IMR-90 (cell line): ENCODE results near the gene THRB. TPM values are rescaled to one million over a fixed set of nuclear protein-coding genes. Genes with fewer than 3 reads are reported as not detected.
A peak's percentile ranks its signal among the peaks of the same experiment; 100 is the strongest.

Source experiments
- ATAC-seq: fragments of 200-7000 bp; cut with Tn5 transposase; 2 replicates; pipeline ENCODE4 v1.9.1; 2020; ENCODE audit warnings: low read depth, mild to moderate bottlenecking, moderate library complexity
- BruUV-seq: library from RNA; stranded (reverse); fragments of 400-500 nt; replicated peaks from 2 replicates; lab custom pipeline; 2021; lab: Mats Ljungman, UMichigan
- CTCF ChIA-PET: fragments of 300-600 bp; formaldehyde crosslinking; extraction: SDS; loops from one replicate; lab custom pipeline; 2021; ENCODE audit warnings: antibody characterized with exemption; lab: Yijun Ruan, JAX
- POLR2A ChIA-PET: fragments of 300-600 bp; sonication (Branson Sonifier 250); formaldehyde crosslinking; loops from one replicate; lab custom pipeline; 2022; ENCODE audit warnings: antibody characterized with exemption; ENCODE audit not compliant: unreplicated experiment; lab: Charles Lee
- DNase-seq: peaks from one replicate; pipeline ENCODE4 v3.0.0; 2013
- H2AFZ ChIP-seq: replicated peaks from 2 replicates; pipeline ENCODE3; 2013; ENCODE audit warnings: low read length, mild to moderate bottlenecking; ENCODE audit not compliant: poor library complexity
- H2AK5ac ChIP-seq: 2 replicates; pipeline ENCODE4 v1.6.1; 2013; ENCODE audit warnings: low read depth, low read length, inconsistent platforms
- H2AK9ac ChIP-seq: replicated peaks from 2 replicates; pipeline ENCODE3; 2013; ENCODE audit warnings: mild to moderate bottlenecking, low read depth, low read length, moderate library complexity; ENCODE audit not compliant: poor library complexity
- H2BK120ac ChIP-seq: 2 replicates; pipeline ENCODE4 v1.6.1; 2013; ENCODE audit warnings: low read depth, low read length, inconsistent platforms
- H2BK15ac ChIP-seq: 3 replicates; pipeline ENCODE4 v1.6.1; 2013; ENCODE audit warnings: low read depth, low read length, inconsistent platforms
- H2BK20ac ChIP-seq: 2 replicates; pipeline ENCODE4 v1.6.1; 2013; ENCODE audit warnings: low read depth, mild to moderate bottlenecking, inconsistent platforms, low read length, moderate library complexity
- H2BK5ac ChIP-seq: 2 replicates; pipeline ENCODE4 v1.6.1; 2013; ENCODE audit warnings: mild to moderate bottlenecking, low read depth, low read length, inconsistent platforms; ENCODE audit not compliant: poor library complexity, severe bottlenecking
- H3K14ac ChIP-seq: replicated peaks from 2 replicates; pipeline ENCODE4 v1.6.1; 2013; ENCODE audit warnings: low read depth, low read length, inconsistent platforms
- H3K18ac ChIP-seq: 2 replicates; pipeline ENCODE4 v1.6.1; 2013; ENCODE audit warnings: low read depth, low read length, control low read depth
- H3K23ac ChIP-seq: 2 replicates; pipeline ENCODE4 v1.6.1; 2013; ENCODE audit warnings: low read depth, low read length, inconsistent platforms
- H3K27ac ChIP-seq: 2 replicates; pipeline ENCODE4 v1.5.1; 2013; ENCODE audit warnings: mild to moderate bottlenecking, control low read depth, low read length; ENCODE audit not compliant: insufficient read depth
- H3K27me3 ChIP-seq: 2 replicates; pipeline ENCODE4 v1.6.1; 2013; ENCODE audit warnings: low read length; ENCODE audit not compliant: control insufficient read depth, insufficient read depth
- H3K36me3 ChIP-seq: 2 replicates; pipeline ENCODE4 v1.6.1; 2013; ENCODE audit warnings: low read length, mixed read lengths; ENCODE audit not compliant: control insufficient read depth, insufficient read depth
- H3K4ac ChIP-seq: 2 replicates; pipeline ENCODE4 v1.6.1; 2013; ENCODE audit warnings: low read depth, low read length, inconsistent platforms
- H3K4me1 ChIP-seq: 2 replicates; pipeline ENCODE4 v1.6.1; 2013; ENCODE audit warnings: low read length, mixed read lengths; ENCODE audit not compliant: control insufficient read depth, insufficient read depth
- H3K4me2 ChIP-seq: 2 replicates; pipeline ENCODE4 v1.6.1; 2013; ENCODE audit warnings: low read depth, mild to moderate bottlenecking, control low read depth, low read length, moderate library complexity
- H3K4me3 ChIP-seq: 2 replicates; pipeline ENCODE4 v1.5.1; 2013; ENCODE audit warnings: low read depth, mild to moderate bottlenecking, control low read depth, low read length, moderate library complexity; ENCODE audit not compliant: insufficient read depth
- H3K56ac ChIP-seq: 2 replicates; pipeline ENCODE4 v1.6.1; 2013; ENCODE audit warnings: low read length, inconsistent platforms; ENCODE audit not compliant: insufficient read depth; ENCODE audit errors: extremely low read depth
- H3K79me1 ChIP-seq, 2 experiments: 2 replicates each; pipeline ENCODE4 v1.6.1; 2013; ENCODE audit warnings: low read length in 2 of 2, inconsistent platforms in 1 of 2, low read depth in 1 of 2
- H3K9ac ChIP-seq: 2 replicates; pipeline ENCODE4 v1.6.1; 2013; ENCODE audit warnings: low read depth, low read length, control low read depth
- H3K9me1 ChIP-seq: 2 replicates; pipeline ENCODE4 v1.6.1; 2013; ENCODE audit warnings: low read length, inconsistent platforms; ENCODE audit not compliant: insufficient read depth
- H3K9me3 ChIP-seq: 2 replicates; pipeline ENCODE4 v1.6.1; 2013; ENCODE audit warnings: low read length; ENCODE audit not compliant: control insufficient read depth, insufficient read depth
- H4K20me1 ChIP-seq: 2 replicates; pipeline ENCODE4 v1.6.1; 2013; ENCODE audit warnings: low read length, inconsistent platforms; ENCODE audit not compliant: insufficient read depth
- H4K5ac ChIP-seq: 2 replicates; pipeline ENCODE4 v1.6.1; 2013; ENCODE audit warnings: mild to moderate bottlenecking, low read depth, low read length, control low read depth
- H4K8ac ChIP-seq, 2 experiments: 2 replicates each; pipeline ENCODE4 v1.6.1; 2013; ENCODE audit warnings: low read depth in 2 of 2, low read length in 2 of 2, control low read depth in 1 of 2, inconsistent platforms in 1 of 2
- H4K91ac ChIP-seq: 2 replicates; pipeline ENCODE4 v1.6.1; 2013; ENCODE audit warnings: low read depth, low read length, inconsistent platforms; ENCODE audit not compliant: insufficient read depth
- CEBPB ChIP-seq: IDR thresholded peaks from 2 replicates; pipeline ENCODE4 v1.6.1; 2012; ENCODE audit warnings: low read depth, low read length, improper control_type of control experiment
- FOS ChIP-seq: fragments of 150-350 bp; IDR thresholded peaks from 2 replicates; pipeline ENCODE4 v1.6.1; 2016; ENCODE audit warnings: low read depth, low read length
- MAFK ChIP-seq: IDR thresholded peaks from 2 replicates; pipeline ENCODE4 v1.6.1; 2012; ENCODE audit warnings: low read depth, low read length, improper control_type of control experiment
- RAD21 ChIP-seq: IDR thresholded peaks from 2 replicates; pipeline ENCODE4 v1.6.1; 2012; ENCODE audit warnings: low read length, improper control_type of control experiment
- WGBS, 2 experiments: methylation state at CpG; one replicate each; pipeline versions ENCODE4 v1.1.5 to v1.1.7; 2013; ENCODE audit warnings: missing lambda C conversion rate in 2 of 2; ENCODE audit not compliant: insufficient read length in 1 of 2; ENCODE audit errors: extremely low coverage in 2 of 2; 5-methylcytosine and 5-hydroxymethylcytosine counted together
- dilution Hi-C: fragments of 300-500 bp; cut with HindIII; formaldehyde crosslinking; loops from one replicate; pipeline ENCODE4 v1.14.3; 2018; ENCODE audit warnings: low sequenced_read_pairs; ENCODE audit not compliant: unreplicated experiment
- in situ Hi-C: fragments of 300-500 bp; cut with MboI; formaldehyde crosslinking; loops from 3 replicates; pipeline ENCODE4 v1.14.3; 2019; ENCODE audit warnings: low sequenced_read_pairs, inconsistent platforms, mixed read lengths
- intact Hi-C: fragments of 100-400 bp; cut with micrococcal nuclease; formaldehyde crosslinking; loops from 2 replicates; pipeline ENCODE4 v1.10.0; 2022
- polyA plus RNA-seq, 3 experiments: library from polyadenylated mRNA; depleted of rRNA; stranded (reverse); fragments of >200 nt; gene quantifications; 2 replicates each; pipeline ENCODE4 v1.2.3, GENCODE V29; 2012; ENCODE audit warnings: low replicate concordance in 1 of 3
- total RNA-seq: library from RNA; depleted of rRNA; stranded (reverse); fragments of >200 nt; gene quantifications from 2 replicates; pipeline ENCODE4 v1.2.3, GENCODE V29; 2012
- TF ChIP-seq, protein P1 (sequence below): conservative IDR thresholded peaks from 2 replicates; pipeline ENCODE4 v1.5.1; 2012; ENCODE audit warnings: mild to moderate bottlenecking, low read depth, low read length, improper control_type of control experiment

The THRB gene
- total and polyA plus RNA-seq, 2 of the 4 experiments (the other 2 are of a cell fraction), result under 0.01 TPM; not detected in 1

DNA sequence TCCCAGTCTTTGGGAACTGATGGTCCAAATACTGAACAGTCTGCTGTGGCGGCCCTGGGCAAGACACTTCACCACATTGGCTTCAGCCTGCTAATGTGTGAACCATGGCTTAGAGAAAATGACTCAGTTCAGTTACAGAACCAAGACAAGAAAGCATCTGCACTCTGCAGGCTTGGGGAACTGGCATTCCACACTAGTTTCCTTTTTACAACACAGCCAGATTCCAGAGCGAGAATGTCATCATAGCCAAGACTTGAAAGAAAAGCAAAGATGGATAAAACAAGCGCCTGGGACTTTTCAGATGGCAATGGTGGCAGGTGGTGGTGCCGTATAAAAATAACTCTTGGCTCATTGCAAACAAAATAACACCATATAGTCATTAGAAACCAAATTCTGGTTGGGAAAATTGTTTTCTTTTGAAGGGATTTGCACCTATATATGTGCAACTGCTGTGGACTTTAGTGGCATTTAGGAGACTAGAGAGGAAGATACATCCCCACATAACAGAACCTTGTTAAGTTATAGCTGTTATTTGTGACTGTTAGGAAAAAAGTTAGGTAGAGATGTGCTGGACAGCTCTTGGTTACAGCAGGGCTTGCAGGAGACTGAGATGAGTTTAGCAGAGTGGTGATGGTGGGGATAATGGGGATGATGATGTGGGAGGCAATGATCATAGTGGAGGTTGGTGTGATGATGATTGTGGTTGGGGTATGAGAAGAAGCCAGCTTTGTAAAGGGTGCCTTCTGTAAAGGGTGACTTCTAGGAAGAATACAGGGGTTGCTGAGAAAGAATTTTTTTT lies 273.6 kb downstream of the THRB start:
- Histone ChIP-seq H4K5ac (no peak overlapping the region), H2AK9ac (no peak overlapping the region), H3K36me3 (no peaks in the 10 kb centered on the region), H3K9me1 (peaks cover 3% of the 10 kb centered on the region; the same call in 1 of the 2 replicates), H3K18ac (no peak overlapping the region), H2BK15ac (no peak overlapping the region), H3K14ac (peak overlapping the region; percentile 21; the same call in 1 of the 2 replicates), H4K8ac (no peak overlapping the region), H3K4ac (peak overlapping the region; percentile 22; the same call in 1 of the 2 replicates), H3K4me1 (peaks cover 2% of the 10 kb centered on the region; the same call in 1 of the 2 replicates), H3K23ac (no peak overlapping the region), H3K4me3 (no peak overlapping the region), H2BK120ac (peak overlapping the region; percentile 33; the same call in 1 of the 2 replicates), H3K27me3 (peaks cover 2% of the 10 kb centered on the region), H2AFZ (no peak overlapping the region), H2BK20ac (no peak overlapping the region), H2AK5ac (peak overlapping the region; percentile 15; the same call in 1 of the 2 replicates), H3K9me3 (no peaks in the 10 kb centered on the region), H3K79me1 (no peaks in the 10 kb centered on the region), H3K56ac (no peak overlapping the region), H3K9ac (no peak overlapping the region), H4K20me1 (no peaks in the 10 kb centered on the region; the same call in 1 of the 2 replicates), H4K91ac (no peak overlapping the region), H3K4me2 (no peak overlapping the region), H3K27ac (no peak overlapping the region), H2BK5ac (no peak overlapping the region)
- intact Hi-C loops, result loop anchor here (5.0 kb wide), 1 partner anchor 174 kb away; no protein-coding TSS in a partner anchor
- no peak; the same call in 1 of the 2 replicates for TF ChIP-seq RAD21
- peak; percentile 68; the same call in 1 of the 2 replicates for TF ChIP-seq CEBPB
- TF ChIP-seq FOS, result 0 out of 2 replicates have a peak, but pooled peaks have one; percentile 28
- no peak for TF ChIP-seq MAFK
- TF ChIP-seq, protein P1, sequence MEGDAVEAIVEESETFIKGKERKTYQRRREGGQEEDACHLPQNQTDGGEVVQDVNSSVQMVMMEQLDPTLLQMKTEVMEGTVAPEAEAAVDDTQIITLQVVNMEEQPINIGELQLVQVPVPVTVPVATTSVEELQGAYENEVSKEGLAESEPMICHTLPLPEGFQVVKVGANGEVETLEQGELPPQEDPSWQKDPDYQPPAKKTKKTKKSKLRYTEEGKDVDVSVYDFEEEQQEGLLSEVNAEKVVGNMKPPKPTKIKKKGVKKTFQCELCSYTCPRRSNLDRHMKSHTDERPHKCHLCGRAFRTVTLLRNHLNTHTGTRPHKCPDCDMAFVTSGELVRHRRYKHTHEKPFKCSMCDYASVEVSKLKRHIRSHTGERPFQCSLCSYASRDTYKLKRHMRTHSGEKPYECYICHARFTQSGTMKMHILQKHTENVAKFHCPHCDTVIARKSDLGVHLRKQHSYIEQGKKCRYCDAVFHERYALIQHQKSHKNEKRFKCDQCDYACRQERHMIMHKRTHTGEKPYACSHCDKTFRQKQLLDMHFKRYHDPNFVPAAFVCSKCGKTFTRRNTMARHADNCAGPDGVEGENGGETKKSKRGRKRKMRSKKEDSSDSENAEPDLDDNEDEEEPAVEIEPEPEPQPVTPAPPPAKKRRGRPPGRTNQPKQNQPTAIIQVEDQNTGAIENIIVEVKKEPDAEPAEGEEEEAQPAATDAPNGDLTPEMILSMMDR, result no peak
- ChIA-PET CTCF (interaction anchor here (1.2 kb wide), 1 partner anchor 35 kb away, joined by 7 read pairs; no protein-coding TSS in a partner anchor), POLR2A (no interaction called here)
- DNase-seq (peak; percentile 92), ATAC-seq (peak; percentile 99)
- dilution Hi-C loops, result no loop called here
- no CpG with 5 or more reads among the region's 4 CpGs for WGBS, 2 experiments
- in situ Hi-C loops, result no loop called here
- no TSS peak for BruUV-seq
